HCT116 (cell line): ENCODE measurements around the gene USP32. TPM values are rescaled to one million over a fixed set of nuclear protein-coding genes. Genes with fewer than 3 reads are reported as not detected.

Experiments used
- total RNA-seq: library from RNA; stranded (reverse); gene quantifications from one replicate; pipeline ENCODE4 v1.2.1, GENCODE V29; 2021; ENCODE audit not compliant: unreplicated experiment

Gene USP32
- total RNA-seq, 1 experiment from 2014 or later = 67.0 TPM

Other genes with a start within 250 kb of the USP32 start
- 0.20 TPM for gene CA4, start 242.2 kb downstream of the USP32 start, total RNA-seq
- gene CHCT1, start 30.4 kb upstream of the USP32 start, total RNA-seq = not detected
- gene APPBP2, start 134.1 kb upstream of the USP32 start, total RNA-seq = 35.8 TPM
- 29.1 TPM for gene PPM1D, start 208.1 kb upstream of the USP32 start, total RNA-seq